Cardiac fibroblast (primary cell): Measurements from ENCODE around the gene TBC1D9B.

Experiments
- DNase-seq, 2 donors: peaks; one replicate each; pipeline versions ENCODE4 v3.0.0 to v3.0.0-alpha.2; 2010; ENCODE audit warnings: low read depth in 2 of 2
- H3K4me3 ChIP-seq, 2 donors: replicated peaks in 1 of 2; 1 replicate in 1 of 2; 2 replicates in 1 of 2; pipeline ENCODE4 v1.5.1; 2011; ENCODE audit warnings: low read depth in 2 of 2, low read length in 2 of 2, mild to moderate bottlenecking in 2 of 2, moderate library complexity in 1 of 2
- TF ChIP-seq, protein P1 (sequence below): IDR thresholded peaks from one replicate; pipeline ENCODE4 v1.5.1; 2011; ENCODE audit warnings: low read depth, mild to moderate bottlenecking, low read length, inconsistent platforms

TBC1D9B gene

DNA sequence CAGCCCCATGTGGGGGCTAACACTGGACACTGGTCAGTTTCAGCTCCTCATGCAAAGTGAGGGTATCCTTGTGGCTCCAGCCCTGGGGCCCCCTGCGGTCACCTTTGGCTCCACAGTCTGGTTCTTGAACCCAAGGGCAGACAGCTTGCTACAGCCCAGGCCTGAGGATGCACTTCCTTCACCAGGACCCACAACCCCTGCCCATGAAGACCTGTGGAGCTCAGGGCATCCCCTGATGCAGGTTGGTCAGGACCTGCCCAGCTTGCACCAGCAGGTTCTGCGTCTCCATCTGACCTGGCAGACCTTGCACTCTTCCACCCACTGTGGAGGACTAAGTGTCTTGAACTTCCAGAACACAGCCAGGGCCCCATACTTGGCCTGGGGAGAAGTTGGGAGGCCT is 45.4 kb downstream of the TBC1D9B start:
- H3K4me3 ChIP-seq: no peak overlapping the region
- TF ChIP-seq, protein P1, sequence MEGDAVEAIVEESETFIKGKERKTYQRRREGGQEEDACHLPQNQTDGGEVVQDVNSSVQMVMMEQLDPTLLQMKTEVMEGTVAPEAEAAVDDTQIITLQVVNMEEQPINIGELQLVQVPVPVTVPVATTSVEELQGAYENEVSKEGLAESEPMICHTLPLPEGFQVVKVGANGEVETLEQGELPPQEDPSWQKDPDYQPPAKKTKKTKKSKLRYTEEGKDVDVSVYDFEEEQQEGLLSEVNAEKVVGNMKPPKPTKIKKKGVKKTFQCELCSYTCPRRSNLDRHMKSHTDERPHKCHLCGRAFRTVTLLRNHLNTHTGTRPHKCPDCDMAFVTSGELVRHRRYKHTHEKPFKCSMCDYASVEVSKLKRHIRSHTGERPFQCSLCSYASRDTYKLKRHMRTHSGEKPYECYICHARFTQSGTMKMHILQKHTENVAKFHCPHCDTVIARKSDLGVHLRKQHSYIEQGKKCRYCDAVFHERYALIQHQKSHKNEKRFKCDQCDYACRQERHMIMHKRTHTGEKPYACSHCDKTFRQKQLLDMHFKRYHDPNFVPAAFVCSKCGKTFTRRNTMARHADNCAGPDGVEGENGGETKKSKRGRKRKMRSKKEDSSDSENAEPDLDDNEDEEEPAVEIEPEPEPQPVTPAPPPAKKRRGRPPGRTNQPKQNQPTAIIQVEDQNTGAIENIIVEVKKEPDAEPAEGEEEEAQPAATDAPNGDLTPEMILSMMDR: no peak
- DNase-seq: no peak

DNA sequence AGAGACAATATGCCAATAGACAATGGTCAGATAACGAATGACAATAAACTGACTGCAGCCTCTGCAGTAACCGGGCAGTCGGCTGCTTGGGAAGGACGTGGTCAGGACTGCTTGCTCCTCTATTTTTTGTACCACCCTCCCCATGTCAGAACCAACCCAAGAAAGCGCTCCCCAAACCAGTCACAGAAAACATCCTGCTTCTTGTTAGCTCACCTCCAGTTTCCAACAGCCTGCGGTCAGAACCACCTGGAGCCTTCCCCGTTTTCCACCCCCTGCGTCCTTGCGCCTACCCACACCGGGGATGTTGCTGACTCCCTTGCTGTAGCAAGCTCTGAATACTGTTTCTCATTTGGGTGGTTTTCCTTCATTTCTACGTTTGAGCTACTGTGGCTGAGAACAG is 47.4 kb downstream of the TBC1D9B start:
- no peak for DNase-seq
- H3K4me3 ChIP-seq: no peak overlapping the region
- TF ChIP-seq, protein P1: no peak

DNA sequence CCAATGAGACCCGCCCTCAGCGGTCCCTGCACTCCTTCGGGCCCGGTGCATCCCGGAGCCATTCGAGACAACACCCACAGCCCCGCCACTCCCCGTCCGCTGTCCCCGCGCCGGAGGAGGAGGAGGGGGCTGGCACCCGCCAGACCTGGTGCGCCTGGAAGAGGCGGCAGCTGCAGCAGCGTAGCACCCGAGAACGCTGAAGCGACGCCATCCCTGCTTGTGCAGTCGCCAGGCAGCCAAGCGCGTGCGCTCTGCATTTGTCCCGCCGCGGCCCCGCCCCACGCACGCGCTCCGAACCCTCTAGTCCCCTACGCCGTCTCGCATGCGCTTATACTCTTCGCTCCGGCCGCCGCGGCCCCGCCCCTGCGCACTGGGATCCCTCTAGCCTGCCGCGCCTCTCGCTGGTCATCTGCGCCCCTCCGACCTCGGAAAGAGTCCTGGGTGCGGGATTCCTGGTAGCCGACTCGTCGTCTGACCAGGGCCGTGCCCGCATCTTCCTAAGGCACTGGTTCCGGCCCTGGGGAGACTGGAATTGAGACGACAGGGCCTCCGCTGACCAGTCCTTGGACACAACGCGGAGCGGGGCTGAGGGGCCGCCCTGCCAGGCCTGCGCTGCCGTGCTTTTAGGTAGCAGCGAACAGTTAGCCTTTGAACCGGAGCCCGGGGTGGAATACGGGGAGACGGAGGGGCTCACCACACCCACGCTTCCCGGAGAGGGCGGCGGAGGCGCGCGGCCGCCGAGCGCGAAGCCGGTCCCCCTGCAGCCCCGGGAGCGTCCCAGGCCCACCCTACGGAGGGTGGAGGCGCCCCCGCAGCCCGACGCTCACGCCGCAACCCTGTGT is 48.9 kb downstream of the TBC1D9B start, which contains the start of gene MRNIP:
TSS of gene MRNIP (minus strand) at position 232 of the 842 bp plus-strand sequence. CDS start at position 211, 21 bp downstream.
- DNase-seq: peak; percentile 95
- TF ChIP-seq, protein P1: no peak
- peak within 1 kb of the TSS; percentile 92 to 96 for H3K4me3 ChIP-seq

DNA sequence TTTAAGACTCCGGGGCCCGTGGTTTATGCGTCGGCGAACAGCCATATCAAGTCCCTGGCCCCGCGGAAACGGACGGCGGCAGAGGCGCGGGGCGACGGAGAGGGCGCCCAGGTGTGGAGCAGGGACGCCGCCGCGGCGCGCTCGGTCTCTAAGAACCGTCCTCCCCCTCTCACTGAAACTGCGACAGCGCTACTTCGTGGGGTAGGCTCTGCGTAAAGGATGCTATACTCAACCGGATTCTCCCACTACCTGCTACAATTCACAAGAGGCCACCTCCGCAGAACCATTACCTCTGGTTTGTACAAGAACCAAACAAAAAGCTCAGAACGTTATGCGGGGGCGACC is 49.5 kb downstream of the TBC1D9B start:
- peak in 1 of 2 donors; percentile 10 for DNase-seq
- peak overlapping the region; percentile 92 to 96 for H3K4me3 ChIP-seq
- TF ChIP-seq, protein P1: no peak

DNA sequence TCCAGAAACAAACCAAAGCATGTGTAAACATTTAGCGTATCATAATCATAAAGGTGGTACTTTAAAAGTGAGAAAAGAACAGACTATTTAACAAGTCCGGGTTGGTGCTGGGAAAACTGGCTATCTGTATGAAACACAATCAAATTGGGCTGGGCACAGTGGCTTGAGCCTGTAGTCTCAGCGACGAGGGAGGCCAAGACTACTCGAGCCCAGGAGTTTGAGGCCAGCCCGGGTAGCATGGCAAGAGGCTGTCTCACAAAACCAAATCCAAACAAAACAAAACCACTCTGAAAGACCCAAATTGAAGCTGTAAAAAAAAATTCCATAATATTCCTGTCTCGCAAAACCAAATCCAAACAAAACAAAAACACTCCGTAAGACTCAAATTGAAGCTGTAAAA is 53.3 kb downstream of the TBC1D9B start:
- H3K4me3 ChIP-seq: no peak overlapping the region
- TF ChIP-seq, protein P1: no peak
- DNase-seq: no peak

DNA sequence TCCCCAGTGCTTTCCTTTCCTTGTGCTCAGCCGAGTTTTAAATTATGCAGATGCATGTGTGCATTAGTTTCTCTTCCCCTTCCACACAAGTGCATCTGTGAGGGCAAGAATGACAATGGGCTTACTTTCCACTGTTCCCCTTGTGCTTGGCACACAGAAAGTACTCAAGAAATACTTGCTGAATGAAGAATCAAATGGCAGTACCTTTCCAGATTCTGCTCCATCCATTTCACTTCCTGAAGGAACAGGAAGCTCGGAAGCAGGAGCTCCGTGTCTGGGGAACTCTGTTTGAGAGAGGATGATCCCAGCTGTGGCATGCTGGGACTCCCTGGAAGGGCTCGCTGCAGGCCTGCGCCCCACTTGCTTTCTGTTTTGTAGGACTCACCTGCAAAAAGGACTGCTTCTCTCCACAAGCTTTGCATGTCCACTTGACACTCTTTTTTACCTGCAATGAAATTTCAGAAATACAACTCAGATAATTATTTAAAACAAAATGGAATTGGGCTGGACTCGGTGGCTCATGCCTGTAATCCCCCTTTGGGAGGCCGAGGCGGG is 54.6 kb downstream of the TBC1D9B start:
- no peak for DNase-seq
- TF ChIP-seq, protein P1: no peak
- no peak overlapping the region for H3K4me3 ChIP-seq
